Natural killer cell (primary cell): Measurements from ENCODE around the gene B4GALT1. TPM values are rescaled to one million over a fixed set of nuclear protein-coding genes. Genes with fewer than 3 reads are reported as not detected.
A peak's percentile ranks its signal among the peaks of the same experiment; 100 is the strongest.

ENCODE experiments used
- ATAC-seq, 3 donors: fragments of 150-1000 bp in 2 of 3; fragments of 200-7000 bp in 1 of 3; cut with Tn5 transposase; 1 replicate in 1 of 3; 2 replicates in 2 of 3; pipeline ENCODE4 v1.10.0; 2021; ENCODE audit warnings: mild to moderate bottlenecking in 2 of 3, moderate library complexity in 2 of 3
- DNase-seq, 2 donors: peaks; one replicate each; pipeline versions ENCODE4 v3.0.0 to v3.0.0-alpha.2; 2013 to 2021; ENCODE audit warnings: mixed read lengths in 1 of 2
- H3K27ac ChIP-seq: one replicate; pipeline ENCODE4 v1.5.1; 2013; ENCODE audit warnings: mild to moderate bottlenecking, low read length
- H3K27me3 ChIP-seq: one replicate; pipeline ENCODE4 v1.6.1; 2013; ENCODE audit warnings: low read length; ENCODE audit not compliant: control insufficient read depth, insufficient read depth
- H3K36me3 ChIP-seq: one replicate; pipeline ENCODE4 v1.6.1; 2013; ENCODE audit warnings: low read length; ENCODE audit not compliant: control insufficient read depth, insufficient read depth
- H3K4me1 ChIP-seq: one replicate; pipeline ENCODE4 v1.6.1; 2013; ENCODE audit warnings: low read length; ENCODE audit not compliant: control insufficient read depth, insufficient read depth
- H3K4me3 ChIP-seq: one replicate; pipeline ENCODE4 v1.5.1; 2013; ENCODE audit warnings: low read length
- H3K9me3 ChIP-seq: one replicate; pipeline ENCODE4 v1.6.1; 2013; ENCODE audit warnings: low read length; ENCODE audit not compliant: control insufficient read depth, insufficient read depth
- H3K27ac Mint-ChIP-seq, 2 donors: one replicate each; pipeline ENCODE4 v1.8.0; 2022; ENCODE audit warnings: mild to moderate bottlenecking in 2 of 2, mixed read lengths in 2 of 2, moderate library complexity in 1 of 2
- H3K27me3 Mint-ChIP-seq, 2 donors: one replicate each; pipeline ENCODE4 v1.8.0; 2022; ENCODE audit warnings: low read depth in 2 of 2, mixed read lengths in 2 of 2
- H3K36me3 Mint-ChIP-seq: one replicate; pipeline ENCODE4 v1.8.0; 2022; ENCODE audit warnings: mixed read lengths
- H3K4me1 Mint-ChIP-seq, 2 donors: one replicate each; pipeline ENCODE4 v1.8.0; 2022; ENCODE audit warnings: mixed read lengths in 2 of 2
- H3K4me3 Mint-ChIP-seq: one replicate; pipeline ENCODE4 v1.8.0; 2022; ENCODE audit warnings: mild to moderate bottlenecking, moderate library complexity, mixed read lengths
- H3K9me3 Mint-ChIP-seq, 2 donors: one replicate each; pipeline ENCODE4 v1.8.0; 2022; ENCODE audit warnings: mixed read lengths in 2 of 2
- CTCF ChIP-seq: fragments of 200-600 bp; IDR thresholded peaks from one replicate; pipeline ENCODE4 v1.8.0; 2022; ENCODE audit warnings: antibody characterized with exemption
- WGBS: methylation state at CpG from one replicate; pipeline ENCODE4 v1.1.7; 2013; ENCODE audit warnings: missing lambda C conversion rate; ENCODE audit not compliant: insufficient coverage; 5-methylcytosine and 5-hydroxymethylcytosine counted together
- intact Hi-C: fragments of 100-400 bp; cut with micrococcal nuclease; formaldehyde crosslinking; loops from one replicate; pipeline ENCODE4 v1.14.2; 2022
- total RNA-seq, 4 donors: library from RNA; stranded (reverse); fragments of 120-200 nt in 1 of 4; gene quantifications; one replicate each; pipeline versions ENCODE4 v1.2.3 to v1.2.4, GENCODE V29; 2013 to 2022

B4GALT1 gene
- total RNA-seq, 3 donors from 2014 or later (not counting 1 experiment from before 2014, with no cell fraction given) = 122 to 143 (median 128) TPM

GRCh38 chr9:33082538-33083326, 84.4 kb downstream of the B4GALT1 start:
- Histone ChIP-seq H3K27me3 (no peaks in the 10 kb centered on the region), H3K36me3 (no peaks in the 10 kb centered on the region), H3K4me3 (no peak overlapping the region), H3K4me1 (peaks cover 21% of the 10 kb centered on the region), H3K27ac (peak overlapping the region; percentile 61), H3K9me3 (no peaks in the 10 kb centered on the region)
- ATAC-seq (peak in 1 of 3 donors; percentile 30), DNase-seq (no peak)
- intact Hi-C loops = no loop called here
- Mint-ChIP-seq H3K4me1 (peaks cover 9 to 17% of the 10 kb centered on the region in 2 donors), H3K27me3 (peaks cover 0 to 3% of the 10 kb centered on the region in 2 donors), H3K4me3 (no peak overlapping the region), H3K36me3 (no peaks in the 10 kb centered on the region), H3K9me3 (no peaks in the 10 kb centered on the region), H3K27ac (peak overlapping the region; percentile 12 to 74)
- no peak for TF ChIP-seq CTCF
- WGBS = 8% methylated on average over 6 of the region's 8 CpGs

DNA sequence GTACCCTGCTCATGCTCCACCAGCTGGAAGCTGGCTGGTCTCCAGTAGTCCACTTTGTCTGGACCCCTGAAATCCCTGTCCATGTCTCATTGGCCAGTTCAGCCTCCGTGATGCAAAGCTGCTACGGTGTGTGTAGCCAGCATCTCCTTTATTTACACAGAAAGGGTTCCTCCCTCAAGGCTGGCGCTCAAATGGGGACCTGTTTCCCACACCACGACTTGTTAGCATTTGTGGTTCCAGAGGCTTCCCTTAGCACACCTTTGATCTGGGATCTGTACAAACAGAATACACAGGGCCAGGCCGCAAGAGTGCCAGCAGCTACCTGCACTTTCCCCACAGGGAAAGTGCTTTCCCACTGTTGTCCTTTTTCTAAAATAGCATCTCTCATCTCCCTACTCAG, 85.0 kb downstream of the B4GALT1 start:
- Histone ChIP-seq H3K4me3 (no peak overlapping the region), H3K4me1 (peaks cover 24% of the 10 kb centered on the region), H3K27me3 (no peaks in the 10 kb centered on the region), H3K36me3 (no peaks in the 10 kb centered on the region), H3K9me3 (no peaks in the 10 kb centered on the region), H3K27ac (peak overlapping the region; percentile 61)
- H3K4me3 Mint-ChIP-seq = no peak overlapping the region
- ATAC-seq (no peak), DNase-seq (peak in 1 of 2 donors; percentile 50)
- peaks cover 9 to 17% of the 10 kb centered on the region in 2 donors for H3K4me1 Mint-ChIP-seq
- WGBS = 45% methylated on average over 5 of the region's 5 CpGs
- H3K36me3 Mint-ChIP-seq = no peaks in the 10 kb centered on the region
- no peaks in the 10 kb centered on the region for H3K27me3 Mint-ChIP-seq
- H3K9me3 Mint-ChIP-seq = no peaks in the 10 kb centered on the region
- H3K27ac Mint-ChIP-seq = peak overlapping the region; percentile 12 to 74
- no peak for TF ChIP-seq CTCF
- intact Hi-C loops = no loop called here

- Histone ChIP-seq H3K36me3 (no peaks in the 10 kb centered on the region), H3K27me3 (no peaks in the 10 kb centered on the region), H3K4me3 (no peak overlapping the region), H3K9me3 (no peaks in the 10 kb centered on the region), H3K27ac (no peak overlapping the region), H3K4me1 (peaks cover 28% of the 10 kb centered on the region)
- TF ChIP-seq CTCF = peak; percentile 87
- Mint-ChIP-seq H3K27me3 (no peaks in the 10 kb centered on the region), H3K27ac (no peak overlapping the region), H3K4me3 (no peak overlapping the region), H3K4me1 (peaks cover 16 to 23% of the 10 kb centered on the region in 2 donors), H3K36me3 (no peaks in the 10 kb centered on the region), H3K9me3 (no peaks in the 10 kb centered on the region)
- 28% methylated on average over 7 of the region's 9 CpGs for WGBS
- ATAC-seq = peak; percentile 36 to 54 (median 43)
- DNase-seq = peak in 1 of 2 donors; percentile 89
- intact Hi-C loops = loop anchor here (1.0 kb wide), 2 partner anchors 87 to 144 kb away; no protein-coding TSS in a partner anchor
These were observed 85.8 kb downstream of the B4GALT1 start for GRCh38 chr9:33081128-33081851.
